NCI-H1436 (cell line): ENCODE results near the gene SPOCK1.

ENCODE experiments used
- DNase-seq: peaks from one replicate; lab custom pipeline; 2025; lab: John Stamatoyannopoulos, UW

Gene SPOCK1

DNA sequence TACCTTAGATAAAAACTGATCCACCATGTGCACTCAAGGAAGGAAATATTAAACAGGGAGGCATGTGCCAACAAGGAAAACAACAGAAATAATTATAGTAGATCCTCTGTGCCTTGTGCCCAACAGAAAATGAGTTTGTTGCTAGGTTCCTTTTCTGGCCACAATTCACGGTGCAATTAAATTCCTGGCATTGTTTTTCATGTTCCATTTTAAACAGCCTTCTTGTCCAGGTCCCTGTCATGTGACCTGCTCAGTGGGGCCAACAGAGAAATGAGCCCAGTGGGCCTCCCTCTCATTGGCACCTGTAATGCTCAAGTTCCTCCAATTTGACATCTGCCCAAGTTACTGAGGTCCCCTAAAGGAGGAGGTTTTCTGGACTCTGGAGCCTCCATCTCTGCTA lies 56.5 kb downstream of the SPOCK1 start:
- DNase-seq, result peak; percentile 58

GRCh38 chr5:137441476-137441875 lies 57.6 kb downstream of the SPOCK1 start:
- no peak for DNase-seq

DNA sequence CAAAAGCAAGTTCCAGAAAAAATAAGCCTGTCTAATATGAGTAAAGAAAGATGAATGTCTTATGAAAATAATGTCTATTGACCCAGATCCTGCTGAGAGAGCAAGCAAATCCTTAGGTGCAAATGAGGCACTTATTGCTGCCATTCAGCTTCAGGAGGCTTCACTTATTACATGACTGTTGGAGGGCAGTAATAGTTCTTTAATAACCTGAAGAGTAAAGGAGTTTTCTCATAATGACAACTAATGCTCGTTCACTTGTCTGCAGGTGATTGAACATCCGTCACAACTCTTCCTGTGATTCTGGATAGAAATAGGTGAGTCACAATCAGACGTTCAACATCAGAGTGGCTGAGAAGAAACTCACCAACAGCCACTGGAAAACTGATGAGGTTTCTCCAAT lies 58.3 kb downstream of the SPOCK1 start:
- DNase-seq, result no peak

DNA sequence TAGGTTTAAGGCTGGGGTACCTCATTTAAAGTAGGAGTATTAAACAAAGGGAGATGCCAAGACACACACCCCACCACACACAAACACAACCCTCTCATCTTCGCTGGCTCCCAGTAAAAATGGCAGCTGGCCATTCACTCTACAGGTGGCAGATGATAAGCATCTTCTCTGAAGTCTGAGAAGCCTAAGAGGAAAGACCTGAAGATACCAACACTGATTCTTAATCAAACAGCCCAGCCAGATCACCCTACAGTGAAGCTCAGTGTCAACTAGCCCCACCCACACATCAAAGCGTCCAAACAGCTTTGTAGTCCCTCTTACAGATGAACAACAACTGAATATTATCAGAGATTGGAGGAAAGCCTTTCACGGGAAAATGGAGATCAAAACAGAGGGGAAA lies 59.5 kb downstream of the SPOCK1 start:
- no peak for DNase-seq

- DNase-seq, result no peak
Measured at GRCh38 chr5:137438932-137439331, 60.2 kb downstream of the SPOCK1 start.

GRCh38 chr5:137437774-137438173 lies 61.4 kb downstream of the SPOCK1 start:
- no peak for DNase-seq

DNA sequence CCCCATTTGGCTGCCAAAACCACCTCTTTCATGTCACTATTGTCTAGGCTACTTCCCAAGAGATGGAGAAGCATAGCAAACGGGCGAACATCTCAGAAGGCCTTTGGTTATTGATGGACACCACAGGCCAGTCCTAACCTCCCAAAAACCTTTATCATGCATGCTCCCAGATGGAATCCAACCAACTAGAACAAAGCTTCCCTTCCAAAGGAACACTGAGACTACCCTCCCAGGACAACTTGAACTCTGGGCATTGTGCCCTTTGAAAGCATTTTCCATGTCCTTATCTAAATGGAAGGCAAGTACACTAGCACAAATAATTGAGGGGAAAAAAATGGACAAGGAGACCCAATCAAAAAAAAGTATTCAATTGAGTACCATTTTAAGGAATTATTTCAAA lies 65.6 kb downstream of the SPOCK1 start:
- no peak for DNase-seq

DNA sequence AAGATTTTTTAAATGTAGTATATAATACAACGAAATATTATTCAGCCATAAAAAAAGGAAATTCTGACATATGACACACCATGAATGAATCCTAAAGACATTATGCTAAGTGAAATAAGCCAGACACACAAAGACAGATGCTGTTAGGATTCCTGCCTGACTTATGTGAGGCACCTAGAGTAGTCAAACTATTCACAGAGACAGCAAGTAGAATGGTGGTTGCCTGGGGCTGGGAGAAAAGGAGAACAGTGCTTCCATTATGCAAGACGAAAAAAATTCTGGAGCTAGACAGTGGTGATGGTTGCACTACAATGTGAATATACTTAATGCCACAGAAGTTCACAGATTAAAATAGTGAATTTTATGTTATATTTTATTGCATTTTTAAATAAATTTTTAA lies 66.8 kb downstream of the SPOCK1 start:
- no peak for DNase-seq

GRCh38 chr5:137431051-137431450 lies 68.1 kb downstream of the SPOCK1 start:
- no peak for DNase-seq

GRCh38 chr5:137415231-137415681 lies 83.9 kb downstream of the SPOCK1 start:
- no peak for DNase-seq

- no peak for DNase-seq
Measured at GRCh38 chr5:137414112-137414755, 84.9 kb downstream of the SPOCK1 start.

DNA sequence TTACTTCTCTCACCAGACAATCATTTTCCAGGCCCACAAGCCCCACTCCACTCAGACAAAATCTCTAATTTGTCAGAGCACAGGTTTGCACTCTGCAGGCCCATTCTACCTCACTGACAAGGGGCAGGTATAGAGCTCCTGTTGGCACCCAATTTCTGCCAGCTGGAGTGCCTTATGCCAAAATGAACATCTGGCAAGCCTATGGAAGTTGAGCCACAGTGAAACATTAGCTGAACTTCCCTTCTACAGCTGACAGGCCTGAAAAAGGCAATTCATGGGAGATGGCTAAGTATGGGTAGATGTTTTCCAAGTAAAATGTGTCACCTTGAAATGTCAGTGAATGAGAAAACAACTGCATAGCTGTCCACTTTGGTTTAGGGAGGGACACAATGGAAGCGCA lies 87.0 kb downstream of the SPOCK1 start:
- DNase-seq, result no peak

GRCh38 chr5:137410234-137411010 lies 88.7 kb downstream of the SPOCK1 start:
- no peak for DNase-seq

GRCh38 chr5:137409736-137410135 lies 89.4 kb downstream of the SPOCK1 start:
- no peak for DNase-seq

DNA sequence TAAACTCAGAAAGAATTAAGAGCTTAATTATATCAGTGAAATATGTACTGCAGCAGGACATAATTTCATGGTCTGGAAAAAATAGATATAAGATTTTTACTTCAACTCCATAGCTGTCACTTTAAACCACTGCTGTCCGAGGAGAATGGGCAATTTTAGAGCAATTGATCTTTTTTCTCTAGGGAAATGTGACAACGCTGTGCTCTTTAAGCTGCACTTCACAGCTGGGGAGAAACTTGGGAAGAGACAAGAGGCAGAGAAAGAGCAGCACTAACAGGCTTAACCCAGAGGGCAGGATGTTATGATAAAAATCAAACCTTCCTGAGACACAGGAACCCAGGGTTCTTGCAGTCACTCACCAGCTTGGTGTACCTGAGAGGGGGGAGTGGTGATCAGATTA lies 92.0 kb downstream of the SPOCK1 start:
- DNase-seq, result no peak

- no peak for DNase-seq
Measured at GRCh38 chr5:137405393-137405792, 93.7 kb downstream of the SPOCK1 start.

- DNase-seq, result no peak
Measured at GRCh38 chr5:137403869-137404268, 95.3 kb downstream of the SPOCK1 start.

GRCh38 chr5:137402436-137403187 lies 96.5 kb downstream of the SPOCK1 start:
- DNase-seq, result no peak

DNA sequence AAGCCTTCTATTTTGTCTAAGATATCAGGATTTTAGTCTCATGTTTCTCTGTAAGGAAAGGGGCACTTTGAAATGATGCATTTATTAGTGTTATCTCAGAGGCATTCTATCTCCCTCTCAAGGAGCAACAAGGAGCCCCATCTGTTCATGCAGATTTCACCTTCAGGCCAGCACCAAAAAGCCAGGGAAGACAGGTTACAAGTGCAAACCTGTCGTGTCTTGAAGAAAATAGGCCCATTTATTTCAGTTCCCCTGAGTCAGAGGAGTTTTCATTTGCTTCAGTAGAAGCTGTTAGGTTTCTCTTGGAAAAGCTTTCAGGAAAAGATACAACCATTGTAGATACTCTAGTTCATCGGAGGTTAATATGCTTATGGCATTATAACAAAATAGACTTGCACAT lies 97.2 kb downstream of the SPOCK1 start:
- DNase-seq, result no peak

DNA sequence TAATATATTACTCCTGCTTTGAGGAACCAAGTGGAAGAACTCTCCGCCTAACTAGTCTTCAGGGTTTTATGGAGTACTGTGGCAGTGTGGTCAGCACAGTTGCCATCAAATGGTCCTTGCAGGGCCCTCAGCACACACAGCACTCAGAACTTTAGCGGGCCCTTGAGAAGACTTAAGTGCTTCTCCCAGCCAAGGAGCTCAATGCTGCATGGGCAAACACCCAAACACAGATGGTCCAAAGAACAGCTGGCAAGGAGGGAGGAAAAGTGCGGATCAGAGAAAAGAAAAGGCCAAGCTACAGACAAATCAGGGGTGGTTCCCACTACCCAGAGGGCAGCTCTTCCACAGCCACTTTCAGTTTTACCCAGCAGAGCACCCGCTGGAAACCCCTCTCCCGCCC lies 98.6 kb downstream of the SPOCK1 start:
- DNase-seq, result no peak

DNA sequence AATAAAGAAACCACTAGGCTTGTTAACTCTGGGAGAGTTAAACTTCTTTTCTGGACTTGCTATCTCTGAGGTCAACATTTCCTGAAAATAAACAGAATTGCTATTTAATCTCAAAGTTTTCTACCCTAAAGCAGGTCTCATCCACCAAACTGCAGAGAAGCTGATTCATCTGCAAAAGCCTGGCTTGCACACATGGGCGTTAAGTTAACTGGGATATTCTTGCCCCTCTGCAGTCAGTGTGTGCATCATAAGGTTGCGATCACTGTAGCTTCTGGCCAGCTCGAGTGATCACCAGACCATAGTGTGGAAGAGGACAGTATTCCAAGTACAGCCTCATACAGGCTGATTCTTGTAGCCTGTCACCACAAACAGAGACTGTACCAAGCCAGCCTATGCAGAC lies 99.2 kb downstream of the SPOCK1 start:
- no peak for DNase-seq

DNA sequence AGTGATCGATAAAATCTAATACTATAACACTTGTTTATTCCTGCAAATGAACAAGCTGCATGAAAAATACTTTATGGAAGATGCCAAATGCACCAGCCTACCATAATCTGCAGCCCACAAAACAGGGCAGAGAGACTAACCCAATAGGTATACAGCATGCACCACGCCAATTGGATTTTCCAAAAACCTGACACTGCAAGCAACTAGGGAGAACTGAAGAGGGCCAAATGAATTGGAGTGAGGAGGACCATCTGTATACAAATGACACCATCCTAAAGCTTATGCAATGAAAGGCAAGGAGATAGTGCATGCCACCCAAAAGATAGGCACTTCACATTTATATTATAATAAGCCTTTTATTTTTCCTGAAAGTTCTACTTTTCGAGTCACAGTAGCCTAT lies 100.4 kb downstream of the SPOCK1 start:
- DNase-seq, result no peak

GRCh38 chr5:137398154-137398553 lies 101.0 kb downstream of the SPOCK1 start:
- DNase-seq, result no peak
